D721Med (cell line): ENCODE results near the gene CFL1.

Source experiments
- DNase-seq: peaks from one replicate; pipeline ENCODE4 v3.0.0; 2011; ENCODE audit warnings: low spot score; ENCODE audit not compliant: insufficient read length
- FAIRE-seq: peaks from 2 replicates; lab custom pipeline; 2011; peaks lifted over from hg19 to GRCh38; lab: Jason Lieb, UNC
- CTCF ChIP-seq: IDR thresholded peaks from 2 replicates; pipeline ENCODE4 v1.5.1; 2012; ENCODE audit warnings: mild to moderate bottlenecking, control low read depth; ENCODE audit not compliant: insufficient read depth; ENCODE audit errors: missing control alignments

Gene CFL1

DNA sequence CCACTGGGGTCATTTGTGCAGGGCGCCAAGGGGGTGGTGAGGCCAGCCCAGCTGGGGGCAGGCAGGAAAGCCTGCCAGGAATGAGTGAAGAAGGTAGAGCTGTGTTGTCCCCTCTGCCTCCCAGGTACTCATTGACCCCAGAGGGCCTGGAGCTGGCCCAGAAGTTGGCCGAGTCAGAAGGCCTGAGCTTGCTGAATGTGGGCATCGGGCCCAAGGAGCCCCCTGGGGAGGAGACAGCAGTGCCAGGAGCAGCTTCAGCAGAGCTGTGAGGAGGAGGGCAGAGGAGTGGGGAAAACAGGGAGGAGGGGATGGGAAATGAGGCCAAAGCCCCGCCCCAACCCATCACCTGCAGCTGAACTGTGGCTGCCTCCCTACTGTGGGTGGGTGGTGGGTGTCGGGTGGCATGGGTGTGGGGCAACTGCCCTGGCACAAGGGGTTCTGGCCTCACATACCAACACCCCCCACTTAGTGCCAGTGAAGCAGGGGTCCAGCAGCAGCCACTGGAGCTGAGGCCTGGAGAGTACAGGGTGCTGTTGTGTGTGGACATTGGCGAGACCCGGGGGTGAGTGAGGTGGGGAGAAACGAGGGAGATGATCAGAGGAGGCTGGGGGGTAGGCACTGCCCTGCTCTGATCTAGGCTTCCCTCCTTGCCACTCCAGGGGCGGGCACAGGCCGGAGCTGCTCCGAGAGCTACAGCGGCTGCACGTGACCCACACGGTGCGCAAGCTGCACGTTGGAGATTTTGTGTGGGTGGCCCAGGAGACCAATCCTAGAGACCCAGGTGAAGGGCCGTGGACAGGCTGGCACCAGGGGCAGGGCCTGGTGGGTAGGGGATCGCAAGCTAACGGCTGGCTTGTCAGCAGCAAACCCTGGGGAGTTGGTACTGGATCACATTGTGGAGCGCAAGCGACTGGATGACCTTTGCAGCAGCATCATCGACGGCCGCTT lies 5.2 kb upstream of the CFL1 start:
- DNase-seq (no peak), FAIRE-seq (no peak)
- TF ChIP-seq CTCF = no peak

- no peak for FAIRE-seq
- no peak for TF ChIP-seq CTCF
- DNase-seq = no peak
These were observed 4.3 kb upstream of the CFL1 start for GRCh38 chr11:65862191-65862735.

- no peak for FAIRE-seq
- no peak for DNase-seq
- no peak for TF ChIP-seq CTCF
These were observed 3.7 kb upstream of the CFL1 start for GRCh38 chr11:65861533-65862183.

DNA sequence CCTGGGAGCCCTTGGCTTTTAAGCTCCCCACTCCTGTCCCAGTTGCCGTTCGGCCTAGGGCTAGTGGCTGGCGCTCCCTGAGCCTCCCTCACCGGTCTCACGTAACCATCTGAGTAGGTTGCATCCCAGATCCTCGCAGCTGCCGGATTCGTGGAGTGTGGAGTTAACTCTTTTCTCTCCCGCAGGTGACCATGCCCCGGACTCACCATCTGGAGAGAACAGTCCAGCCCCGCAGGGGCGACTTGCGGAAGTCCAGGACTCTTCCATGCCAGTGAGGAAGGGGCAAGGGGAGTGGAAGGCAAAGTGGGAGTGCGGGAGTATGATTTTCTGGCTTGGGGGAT lies 3.2 kb upstream of the CFL1 start:
- no peak for FAIRE-seq
- TF ChIP-seq CTCF = no peak
- DNase-seq = no peak

GRCh38 chr11:65860278-65861164 lies 2.5 kb upstream of the CFL1 start, which contains the start of gene MUS81:
TSS of gene MUS81 (plus strand) at chr11:65860433. CDS start at chr11:65860754, 321 bp downstream.
- no peak for FAIRE-seq
- peak; percentile 95 for DNase-seq
- peak; percentile 80 for TF ChIP-seq CTCF

DNA sequence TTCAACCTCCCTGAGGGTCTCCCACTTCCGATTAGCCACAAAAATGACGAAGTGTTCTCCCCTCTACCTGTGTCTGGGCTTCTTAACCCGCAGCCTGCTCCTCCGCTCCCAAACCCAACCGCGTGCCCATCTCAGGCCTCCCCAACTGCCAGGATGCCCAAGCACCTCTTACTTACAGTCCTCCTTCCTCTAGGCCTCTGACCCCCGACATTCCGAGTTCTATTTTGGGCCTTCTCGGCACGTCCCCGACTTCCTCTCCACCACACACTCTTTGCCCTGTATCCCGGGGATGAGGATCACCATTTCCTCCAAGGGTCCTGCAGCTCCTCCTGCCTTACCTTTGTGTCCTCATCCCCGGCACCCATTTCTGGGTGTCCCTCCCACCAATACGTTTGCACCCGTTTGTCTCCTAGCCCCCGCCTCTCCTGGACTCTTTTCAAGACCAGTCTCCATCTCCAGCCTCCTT lies 1.9 kb upstream of the CFL1 start:
- no peak for TF ChIP-seq CTCF
- no peak for DNase-seq
- no peak for FAIRE-seq
